Suppressor macrophage treated with lipopolysaccharide for 4 hours (primary cell): ENCODE measurements around the gene VAV1.
"Not testable (repeated sequence)": the region's sequence is repeated elsewhere in the genome, so short reads cannot be mapped to it uniquely, and the experiment has no call there.

Source experiments
- DNase-seq: peaks from one replicate; pipeline ENCODE4 v3.0.0-alpha.2; 2020

VAV1 gene

GRCh38 chr19:6856749-6857372 is 84.4 kb downstream of the VAV1 start:
- no peak for DNase-seq

GRCh38 chr19:6861683-6862286 is 89.3 kb downstream of the VAV1 start:
- no peak for DNase-seq

GRCh38 chr19:6862673-6863078 is 90.2 kb downstream of the VAV1 start:
- DNase-seq: peak; percentile 93

DNA sequence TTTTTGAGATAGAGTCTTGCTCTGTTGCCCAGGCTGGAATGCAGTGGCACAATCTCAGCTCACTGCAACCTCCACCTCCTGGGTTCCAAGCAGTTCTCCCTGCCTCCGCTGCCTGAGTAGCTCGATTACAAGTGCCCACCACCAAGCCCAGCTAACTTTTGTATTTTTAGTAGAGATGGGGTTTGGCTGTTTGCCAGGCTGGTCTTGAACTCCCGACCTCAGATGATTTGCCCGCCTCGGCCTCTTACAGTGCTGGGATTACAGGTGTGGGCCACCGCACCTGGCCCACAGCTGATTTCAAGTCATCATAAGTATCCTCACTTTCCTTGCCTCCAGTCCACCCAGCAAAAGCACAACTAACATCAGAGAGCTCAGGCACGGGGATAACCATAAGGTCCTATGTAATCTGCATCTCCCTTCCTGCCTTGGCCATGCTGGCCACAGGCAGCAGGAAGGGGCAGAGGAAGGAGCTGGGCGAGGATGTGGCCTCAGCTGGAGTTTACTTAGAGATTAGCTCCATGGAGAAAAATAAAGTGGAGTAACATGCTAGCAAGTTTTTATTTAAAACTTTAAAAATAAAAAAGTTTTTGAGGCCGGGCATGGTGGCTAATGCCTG is 91.9 kb downstream of the VAV1 start:
- no peak for DNase-seq

- no peak for DNase-seq
Observed at GRCh38 chr19:6865849-6866248, 93.3 kb downstream of the VAV1 start.

- peak; percentile 69 for DNase-seq
Observed at GRCh38 chr19:6866741-6867151, 94.2 kb downstream of the VAV1 start.

GRCh38 chr19:6868351-6868750 is 95.8 kb downstream of the VAV1 start:
- peak; percentile 51 for DNase-seq

DNA sequence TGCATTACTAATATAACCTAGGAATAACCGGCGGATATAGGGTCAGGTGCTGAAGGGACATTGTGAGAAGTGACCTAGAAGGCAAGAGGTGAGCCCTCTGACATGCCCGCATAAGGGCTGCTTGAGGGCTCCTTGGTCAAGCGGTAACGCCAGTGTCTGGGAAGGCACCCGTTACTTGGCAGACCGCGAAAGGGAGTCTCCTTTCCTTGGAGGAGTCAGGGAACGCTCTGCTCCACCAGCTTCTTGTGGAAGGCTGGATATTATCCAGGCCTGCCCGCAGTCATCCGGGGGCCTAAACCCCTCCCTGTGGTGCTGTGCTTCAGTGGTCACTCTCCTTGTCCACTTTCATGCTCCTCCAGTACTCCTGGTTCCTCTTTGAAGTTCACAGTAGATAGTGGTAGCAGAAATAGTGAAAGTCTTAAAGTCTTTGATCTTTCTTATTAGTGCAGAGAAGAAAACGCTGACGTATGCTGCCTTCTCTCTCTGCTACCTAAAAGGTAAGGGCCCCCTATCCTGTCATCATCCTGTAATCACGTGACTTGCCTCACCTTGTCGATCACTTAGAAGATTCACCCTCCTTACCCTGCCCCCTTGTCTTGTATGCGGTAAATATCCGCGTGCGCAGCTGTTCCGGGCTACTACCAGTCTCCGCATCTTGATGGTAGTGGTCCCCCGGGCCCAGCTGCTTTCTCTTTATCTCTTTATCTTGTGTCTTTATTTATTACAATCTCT is 96.8 kb downstream of the VAV1 start:
- DNase-seq: not testable (repeated sequence)

DNA sequence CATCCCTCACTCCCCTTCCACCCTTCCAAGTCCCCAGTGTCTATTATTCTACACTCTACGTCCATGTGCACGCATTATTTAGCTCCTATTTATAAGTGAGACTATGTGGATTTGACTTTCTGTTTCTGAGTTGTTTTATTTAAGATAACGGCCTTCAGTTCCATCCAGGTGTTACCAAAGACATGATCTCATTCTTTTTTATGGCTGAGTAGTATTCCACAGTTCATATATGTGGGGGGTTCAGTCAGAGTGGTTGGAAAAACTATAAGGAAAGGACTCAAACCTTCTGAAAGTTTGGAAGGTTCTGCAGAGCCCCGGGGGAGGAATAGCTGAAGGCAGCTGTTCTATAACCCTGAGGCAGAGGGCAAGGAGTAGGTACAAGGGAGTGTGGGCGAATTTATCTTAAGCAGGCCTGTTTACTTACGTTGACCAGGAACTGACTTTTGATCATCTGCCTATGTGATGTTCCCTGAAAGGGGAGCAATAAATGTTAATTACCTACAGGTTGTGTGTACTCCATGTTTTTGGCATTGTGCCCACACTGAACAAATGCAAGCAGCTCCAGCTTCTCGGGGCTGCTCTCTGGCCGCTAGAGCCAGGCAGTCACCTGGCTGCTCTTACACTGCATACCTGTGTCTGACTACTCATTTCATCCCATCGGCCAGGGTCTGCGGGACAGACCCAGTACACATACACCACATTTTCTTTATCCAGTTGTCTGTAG is 101.4 kb downstream of the VAV1 start:
- no peak for DNase-seq

DNA sequence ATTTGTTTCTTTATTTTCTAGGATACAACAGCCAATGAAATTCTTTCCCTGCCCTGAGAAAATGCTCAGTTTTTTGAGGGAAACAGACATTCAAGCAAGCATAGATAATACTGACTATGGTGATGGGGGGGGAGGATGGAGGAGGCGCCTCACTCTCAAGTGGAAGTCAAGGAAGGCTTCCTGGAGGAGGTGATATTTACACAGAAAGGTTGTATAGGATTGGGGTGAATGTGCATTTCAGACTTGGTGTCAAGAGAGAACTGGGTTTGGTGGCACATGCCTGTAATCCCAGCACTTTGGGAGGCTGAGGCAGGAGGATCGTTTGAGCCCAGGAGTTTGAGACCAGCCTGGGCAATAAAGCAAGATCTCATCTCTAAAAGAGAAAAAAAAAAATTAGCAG is 102.7 kb downstream of the VAV1 start:
- DNase-seq: no peak

DNA sequence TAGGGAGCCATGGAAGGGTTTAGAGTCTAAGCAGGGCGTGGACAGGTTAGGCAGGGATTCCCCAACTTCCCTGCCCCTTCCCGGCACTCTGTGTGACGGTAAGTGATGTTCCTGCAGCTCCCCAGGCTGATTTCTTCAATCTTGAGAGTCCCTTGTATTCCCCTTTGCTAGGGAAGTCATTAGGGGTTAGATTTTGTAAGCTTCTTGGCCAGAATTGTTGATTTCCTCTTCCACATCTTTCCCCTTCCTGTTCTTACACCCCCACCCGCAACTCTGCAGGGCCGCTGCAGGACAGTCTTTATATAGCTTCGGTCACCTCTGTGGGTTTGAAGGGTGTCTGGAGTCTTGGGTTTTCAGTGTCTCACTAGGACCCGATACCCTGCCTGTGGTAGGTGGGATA is 104.2 kb downstream of the VAV1 start:
- peak; percentile 93 for DNase-seq

DNA sequence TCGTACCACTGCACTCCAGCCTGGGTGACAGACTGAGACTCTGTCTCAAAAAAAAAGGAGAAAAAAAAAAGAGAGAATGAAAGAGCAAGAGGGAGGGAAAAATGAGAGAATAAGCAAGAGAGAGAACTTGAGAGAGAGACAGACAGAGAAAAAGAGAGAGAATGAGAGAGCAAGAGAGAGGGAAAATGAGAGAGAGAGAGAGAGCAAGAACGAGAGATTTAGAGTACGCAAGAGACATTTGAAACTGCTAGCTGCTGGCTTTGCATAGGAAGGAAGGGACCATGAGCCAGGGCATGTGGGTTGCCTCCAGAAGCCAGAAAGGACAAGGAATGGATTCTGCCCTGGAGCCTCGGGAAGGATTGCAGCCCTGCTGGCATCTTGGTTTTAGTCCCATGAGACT is 105.3 kb downstream of the VAV1 start:
- no peak for DNase-seq

DNA sequence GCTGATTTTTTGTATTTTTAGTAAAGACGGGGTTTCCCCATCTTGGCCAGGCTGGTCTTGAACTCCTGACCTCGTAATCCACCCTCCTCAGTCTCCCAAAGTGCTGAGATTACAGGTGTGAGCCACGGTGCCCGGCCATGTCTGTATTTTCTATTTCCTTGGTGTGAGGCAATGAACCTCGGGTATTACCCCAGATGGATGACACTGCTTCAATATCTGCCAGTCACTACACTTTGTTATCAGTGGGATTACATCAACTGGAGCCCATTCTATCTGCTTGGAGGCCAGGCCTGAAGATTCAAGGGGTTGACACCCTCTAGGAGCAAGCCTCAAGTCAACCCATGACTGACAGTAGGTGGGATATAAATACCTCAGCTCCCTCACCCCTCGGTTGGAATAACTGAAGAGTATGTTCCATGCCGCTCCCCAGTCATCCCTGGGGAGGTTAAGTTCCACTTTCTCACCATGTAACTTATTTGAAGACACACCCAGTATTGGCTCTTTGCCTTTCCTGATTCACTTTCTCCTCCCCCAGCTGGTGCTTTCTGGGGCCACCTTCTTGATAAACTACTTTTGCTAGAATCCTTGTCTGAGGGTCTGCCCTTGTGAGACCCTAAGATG is 113.9 kb downstream of the VAV1 start:
- DNase-seq: peak; percentile 70

GRCh38 chr19:6887316-6887715 is 114.8 kb downstream of the VAV1 start, which contains the start of gene ADGRE1:
Gene ADGRE1 (plus strand): TSS chr19:6887579. CDS start chr19:6887609, 30 bp downstream.
- peak; percentile 83 for DNase-seq

GRCh38 chr19:6888967-6889366 is 116.5 kb downstream of the VAV1 start:
- DNase-seq: no peak

DNA sequence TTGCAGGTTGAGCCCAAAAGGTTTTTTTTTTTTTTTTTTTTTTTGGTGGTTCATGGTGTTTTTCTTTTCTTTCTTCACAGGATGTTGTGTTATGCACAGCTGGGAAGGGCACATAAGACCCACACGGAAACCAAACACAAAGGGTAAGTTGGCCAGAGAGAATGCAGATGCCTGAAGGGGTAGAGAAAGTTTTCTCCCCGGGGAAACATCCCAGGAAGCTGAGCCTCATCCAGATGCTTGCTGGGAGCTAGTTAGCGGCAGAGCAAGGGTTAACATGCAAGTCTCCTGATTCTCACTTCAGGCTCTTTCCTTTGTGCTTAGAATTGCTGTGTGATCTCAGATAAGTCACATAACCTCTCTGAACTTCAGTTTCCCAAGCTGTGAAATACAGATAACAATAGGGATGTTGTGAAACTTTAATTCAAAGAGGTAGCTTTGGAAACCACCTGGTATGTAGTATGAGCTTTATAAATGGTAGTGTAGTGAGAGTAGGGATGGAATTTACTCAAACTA is 117.9 kb downstream of the VAV1 start:
- no peak for DNase-seq

- DNase-seq: peak; percentile 29
Observed at GRCh38 chr19:6890938-6891337, 118.4 kb downstream of the VAV1 start.

GRCh38 chr19:6891761-6892385 is 119.4 kb downstream of the VAV1 start:
- peak; percentile 71 for DNase-seq

DNA sequence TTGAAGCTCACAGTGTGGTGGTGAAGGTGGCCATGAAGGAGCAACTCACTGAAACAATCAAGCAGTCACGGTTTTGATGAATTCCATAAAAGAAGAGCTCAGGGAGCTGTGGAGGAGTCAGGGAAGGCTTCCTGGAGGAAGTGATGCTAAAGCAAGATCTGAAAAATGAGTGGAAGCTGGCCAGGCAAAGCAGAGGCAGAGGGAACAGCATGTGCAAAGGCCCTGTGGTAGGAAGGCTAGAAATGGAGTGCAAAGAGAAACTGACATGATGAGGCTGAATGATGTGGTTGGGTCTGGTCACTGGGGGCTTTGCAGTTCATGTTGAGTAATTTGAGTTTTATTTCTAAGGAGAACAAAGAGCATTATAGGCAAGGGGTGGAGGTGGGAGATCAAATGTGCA is 121.8 kb downstream of the VAV1 start:
- no peak for DNase-seq

DNA sequence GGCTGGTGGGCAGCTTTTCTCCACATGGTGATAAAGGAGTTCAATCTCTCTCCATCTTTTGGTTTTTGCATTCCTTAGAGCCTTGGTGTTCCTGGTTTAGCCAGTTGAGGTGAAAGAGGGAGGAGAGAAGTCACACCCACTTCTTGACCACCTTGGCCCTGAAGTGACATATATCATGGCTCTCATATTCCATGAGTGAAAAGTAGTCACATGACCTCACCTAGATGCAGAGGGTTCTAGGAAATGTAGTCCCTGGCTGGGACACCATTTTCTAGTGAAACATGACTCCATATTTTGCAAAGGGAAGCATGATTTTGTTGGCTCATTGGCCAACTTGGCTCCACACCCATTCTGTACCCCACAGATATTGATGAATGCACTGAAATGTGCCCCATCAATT is 130.9 kb downstream of the VAV1 start:
- DNase-seq: no peak

GRCh38 chr19:6906559-6907060 is 134.1 kb downstream of the VAV1 start:
- peak; percentile 16 for DNase-seq
